Measurements from ENCODE around the gene ERI3. TPM values are rescaled to one million over a fixed set of nuclear protein-coding genes. Genes with fewer than 3 reads are reported as not detected.

Gene ERI3
- total and polyA plus RNA-seq, 9 of the 15 experiments (the other 6 are each of a cell fraction or from before 2014, with no cell fraction given), result 47.8 to 93.4 (median 67.2) TPM

GRCh38 chr1:44361478-44361877, 6.4 kb upstream of the ERI3 start (continued):
- TF ChIP-seq, protein P1, sequence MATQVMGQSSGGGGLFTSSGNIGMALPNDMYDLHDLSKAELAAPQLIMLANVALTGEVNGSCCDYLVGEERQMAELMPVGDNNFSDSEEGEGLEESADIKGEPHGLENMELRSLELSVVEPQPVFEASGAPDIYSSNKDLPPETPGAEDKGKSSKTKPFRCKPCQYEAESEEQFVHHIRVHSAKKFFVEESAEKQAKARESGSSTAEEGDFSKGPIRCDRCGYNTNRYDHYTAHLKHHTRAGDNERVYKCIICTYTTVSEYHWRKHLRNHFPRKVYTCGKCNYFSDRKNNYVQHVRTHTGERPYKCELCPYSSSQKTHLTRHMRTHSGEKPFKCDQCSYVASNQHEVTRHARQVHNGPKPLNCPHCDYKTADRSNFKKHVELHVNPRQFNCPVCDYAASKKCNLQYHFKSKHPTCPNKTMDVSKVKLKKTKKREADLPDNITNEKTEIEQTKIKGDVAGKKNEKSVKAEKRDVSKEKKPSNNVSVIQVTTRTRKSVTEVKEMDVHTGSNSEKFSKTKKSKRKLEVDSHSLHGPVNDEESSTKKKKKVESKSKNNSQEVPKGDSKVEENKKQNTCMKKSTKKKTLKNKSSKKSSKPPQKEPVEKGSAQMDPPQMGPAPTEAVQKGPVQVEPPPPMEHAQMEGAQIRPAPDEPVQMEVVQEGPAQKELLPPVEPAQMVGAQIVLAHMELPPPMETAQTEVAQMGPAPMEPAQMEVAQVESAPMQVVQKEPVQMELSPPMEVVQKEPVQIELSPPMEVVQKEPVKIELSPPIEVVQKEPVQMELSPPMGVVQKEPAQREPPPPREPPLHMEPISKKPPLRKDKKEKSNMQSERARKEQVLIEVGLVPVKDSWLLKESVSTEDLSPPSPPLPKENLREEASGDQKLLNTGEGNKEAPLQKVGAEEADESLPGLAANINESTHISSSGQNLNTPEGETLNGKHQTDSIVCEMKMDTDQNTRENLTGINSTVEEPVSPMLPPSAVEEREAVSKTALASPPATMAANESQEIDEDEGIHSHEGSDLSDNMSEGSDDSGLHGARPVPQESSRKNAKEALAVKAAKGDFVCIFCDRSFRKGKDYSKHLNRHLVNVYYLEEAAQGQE (IDR thresholded peaks at IDR 0.05; ENCODE audit: borderline replicate concordance), result 0 out of 2 replicates have a peak, but pooled peaks have one; percentile 22
- TF ChIP-seq, protein P1 (CRISPR knock-in tag; IDR thresholded peaks at IDR 0.05; ENCODE audit: low read depth), result no peak
- TF ChIP-seq CTCFL (IDR thresholded peaks at IDR 0.05; ENCODE audit: borderline replicate concordance, insufficient read depth, low read depth, low read length, poor library complexity, severe bottlenecking) (peak; percentile 38), CTCF (IDR thresholded peaks at IDR 0.05 in 2 of 3, conservative IDR thresholded peaks at IDR 0.05 in 1 of 3; ENCODE audit: insufficient read depth in 2 of 3, low read depth in 1 of 3, low read length in 3 of 3) (peak; percentile 38 to 59 (median 46); a peak in 5 of 6 replicates), TCF3 (CRISPR knock-in tag; IDR thresholded peaks at IDR 0.05) (no peak), ZNF282 (CRISPR knock-in tag; IDR thresholded peaks at IDR 0.05) (no peak)
